Fibroblast of lung (primary cell): ENCODE results near the gene SLC25A28. TPM values are rescaled to one million over a fixed set of nuclear protein-coding genes. Genes with fewer than 3 reads are reported as not detected.

Source experiments
- DNase-seq, 2 donors: peaks; one replicate each; pipeline versions ENCODE4 v3.0.0 to v3.0.0-alpha.2; 2010; ENCODE audit warnings: low read depth in 2 of 2
- H2AFZ ChIP-seq: 2 replicates; pipeline ENCODE4 v1.5.1; 2012; ENCODE audit warnings: low read length, control low read depth, inconsistent platforms
- H3K27ac ChIP-seq: 2 replicates; pipeline ENCODE4 v1.5.1; 2011; ENCODE audit warnings: low read length, control low read depth; ENCODE audit not compliant: insufficient read depth
- H3K27me3 ChIP-seq: 2 replicates; pipeline ENCODE4 v1.5.1; 2011; ENCODE audit warnings: mild to moderate bottlenecking, low read length; ENCODE audit not compliant: control insufficient read depth, insufficient read depth
- H3K36me3 ChIP-seq: 2 replicates; pipeline ENCODE4 v1.5.1; 2011; ENCODE audit warnings: low read length; ENCODE audit not compliant: control insufficient read depth, insufficient read depth
- H3K4me1 ChIP-seq: 2 replicates; pipeline ENCODE4 v1.5.1; 2011; ENCODE audit warnings: low read length; ENCODE audit not compliant: control insufficient read depth, insufficient read depth; ENCODE audit errors: extremely low read depth
- H3K4me2 ChIP-seq: 2 replicates; pipeline ENCODE4 v1.5.1; 2011; ENCODE audit warnings: low read length, control low read depth; ENCODE audit not compliant: insufficient read depth; ENCODE audit errors: extremely low read depth
- H3K4me3 ChIP-seq, 4 experiments: fragments of 200-600 bp in 1 of 4; sonication (generic) in 1 of 4; replicated peaks in 1 of 4; 2 replicates each; pipeline ENCODE4 v1.5.1; 2011 to 2016; ENCODE audit warnings: low read length in 4 of 4, low read depth in 3 of 4, mild to moderate bottlenecking in 3 of 4, control low read depth in 2 of 4, inconsistent platforms in 1 of 4, mixed read lengths in 1 of 4; ENCODE audit not compliant: insufficient read depth in 1 of 4; ENCODE audit errors: control extremely low read depth in 1 of 4
- H3K79me2 ChIP-seq: 2 replicates; pipeline ENCODE4 v1.5.1; 2012; ENCODE audit warnings: mild to moderate bottlenecking, low read length, inconsistent platforms; ENCODE audit not compliant: control insufficient read depth, insufficient read depth
- H3K9ac ChIP-seq: 2 replicates; pipeline ENCODE4 v1.5.1; 2011; ENCODE audit warnings: mild to moderate bottlenecking, low read length, control low read depth; ENCODE audit not compliant: insufficient read depth
- H3K9me3 ChIP-seq: 2 replicates; pipeline ENCODE4 v1.5.1; 2012; ENCODE audit warnings: low read depth, low read length; ENCODE audit not compliant: control insufficient read depth, insufficient read depth
- H4K20me1 ChIP-seq: 2 replicates; pipeline ENCODE4 v1.5.1; 2011; ENCODE audit warnings: low read length; ENCODE audit not compliant: control insufficient read depth, insufficient read depth; ENCODE audit errors: extremely low read depth
- EZH2 ChIP-seq: IDR thresholded peaks from 2 replicates; pipeline ENCODE4 v1.5.1; 2012; ENCODE audit warnings: low read length, control low read depth, mild to moderate bottlenecking; ENCODE audit errors: missing control alignments
- polyA plus RNA-seq, 2 donors: library from polyadenylated mRNA; depleted of rRNA in 1 of 2; stranded (reverse) in 1 of 2; unstranded in 1 of 2; fragments of >200 nt; gene quantifications; 2 replicates each; pipeline ENCODE4 v1.2.1, GENCODE V29; 2011 to 2012; ENCODE audit warnings: missing spikeins in 1 of 2
- total RNA-seq: library from RNA; depleted of rRNA; stranded (reverse); fragments of >200 nt; gene quantifications from 2 replicates; pipeline ENCODE4 v1.2.1, GENCODE V29; 2014
- TF ChIP-seq, protein P1 (sequence below), 2 donors: IDR thresholded peaks in 1 of 2; conservative IDR thresholded peaks in 1 of 2; 1 replicate in 1 of 2; 2 replicates in 1 of 2; pipeline ENCODE4 v1.5.1; 2011 to 2012; ENCODE audit warnings: low read length in 2 of 2, control low read depth in 1 of 2, inconsistent platforms in 1 of 2, low read depth in 1 of 2, mild to moderate bottlenecking in 1 of 2

Gene SLC25A28
- total and polyA plus RNA-seq, 2 donors (not counting 1 experiment from before 2014, with no cell fraction given): 19.8 to 30.7 TPM

DNA sequence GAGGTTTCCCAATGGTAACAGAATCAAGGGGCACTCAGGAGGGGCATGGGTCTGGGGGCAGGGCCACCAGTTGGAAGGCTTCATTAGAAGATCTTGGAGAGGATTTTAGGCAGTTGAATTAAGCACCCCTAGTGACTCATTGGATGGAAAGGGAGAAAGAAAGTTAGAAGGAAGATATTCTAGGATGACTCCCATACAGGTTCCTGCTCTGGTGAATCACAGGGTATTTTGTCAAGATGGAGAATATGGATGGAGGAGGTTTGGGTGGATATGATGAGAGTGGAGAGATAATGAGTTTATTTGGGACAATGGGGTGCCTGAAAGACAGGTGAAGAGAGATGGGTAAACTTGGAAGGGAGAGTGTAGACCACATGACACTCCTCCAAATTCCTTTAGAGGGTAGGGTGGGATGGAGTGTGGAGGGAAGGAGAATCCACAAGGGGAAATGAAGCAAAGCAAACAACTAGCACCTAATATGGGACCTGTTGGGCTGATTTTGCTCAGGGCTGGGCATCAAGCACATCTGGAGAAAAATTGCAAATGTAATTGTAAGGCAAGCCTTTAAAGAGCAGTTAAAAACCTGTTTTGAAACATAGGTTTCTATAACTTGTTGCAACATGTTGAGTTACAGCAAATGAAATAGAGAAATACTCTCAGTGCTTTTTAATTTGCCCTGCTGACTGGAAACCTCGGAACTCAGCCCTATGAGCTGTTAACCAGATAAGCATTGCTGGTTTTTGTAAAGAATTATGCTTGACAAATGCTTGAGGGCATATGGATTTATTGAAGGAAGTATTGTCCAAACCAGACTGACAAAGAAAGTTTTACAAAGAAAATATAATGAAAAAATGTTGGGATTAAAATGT, 36.2 kb upstream of the SLC25A28 start:
- Histone ChIP-seq H3K9me3 (no peaks in the 10 kb centered on the region), H3K27ac (no peak overlapping the region), H3K4me1 (no peaks in the 10 kb centered on the region), H3K4me3 (no peak overlapping the region), H3K79me2 (peaks cover 12% of the 10 kb centered on the region), H3K9ac (no peak overlapping the region), H3K36me3 (no peaks in the 10 kb centered on the region), H2AFZ (no peak overlapping the region), H3K4me2 (no peak overlapping the region), H3K27me3 (no peaks in the 10 kb centered on the region), H4K20me1 (no peaks in the 10 kb centered on the region)
- no peak for DNase-seq
- TF ChIP-seq, protein P1, sequence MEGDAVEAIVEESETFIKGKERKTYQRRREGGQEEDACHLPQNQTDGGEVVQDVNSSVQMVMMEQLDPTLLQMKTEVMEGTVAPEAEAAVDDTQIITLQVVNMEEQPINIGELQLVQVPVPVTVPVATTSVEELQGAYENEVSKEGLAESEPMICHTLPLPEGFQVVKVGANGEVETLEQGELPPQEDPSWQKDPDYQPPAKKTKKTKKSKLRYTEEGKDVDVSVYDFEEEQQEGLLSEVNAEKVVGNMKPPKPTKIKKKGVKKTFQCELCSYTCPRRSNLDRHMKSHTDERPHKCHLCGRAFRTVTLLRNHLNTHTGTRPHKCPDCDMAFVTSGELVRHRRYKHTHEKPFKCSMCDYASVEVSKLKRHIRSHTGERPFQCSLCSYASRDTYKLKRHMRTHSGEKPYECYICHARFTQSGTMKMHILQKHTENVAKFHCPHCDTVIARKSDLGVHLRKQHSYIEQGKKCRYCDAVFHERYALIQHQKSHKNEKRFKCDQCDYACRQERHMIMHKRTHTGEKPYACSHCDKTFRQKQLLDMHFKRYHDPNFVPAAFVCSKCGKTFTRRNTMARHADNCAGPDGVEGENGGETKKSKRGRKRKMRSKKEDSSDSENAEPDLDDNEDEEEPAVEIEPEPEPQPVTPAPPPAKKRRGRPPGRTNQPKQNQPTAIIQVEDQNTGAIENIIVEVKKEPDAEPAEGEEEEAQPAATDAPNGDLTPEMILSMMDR (conservative IDR thresholded peaks at IDR 0.05 in 1 of 2, IDR thresholded peaks at IDR 0.05 in 1 of 2; ENCODE audit: low read depth in 1 of 2, low read length in 2 of 2): no peak
- TF ChIP-seq EZH2: no peak

DNA sequence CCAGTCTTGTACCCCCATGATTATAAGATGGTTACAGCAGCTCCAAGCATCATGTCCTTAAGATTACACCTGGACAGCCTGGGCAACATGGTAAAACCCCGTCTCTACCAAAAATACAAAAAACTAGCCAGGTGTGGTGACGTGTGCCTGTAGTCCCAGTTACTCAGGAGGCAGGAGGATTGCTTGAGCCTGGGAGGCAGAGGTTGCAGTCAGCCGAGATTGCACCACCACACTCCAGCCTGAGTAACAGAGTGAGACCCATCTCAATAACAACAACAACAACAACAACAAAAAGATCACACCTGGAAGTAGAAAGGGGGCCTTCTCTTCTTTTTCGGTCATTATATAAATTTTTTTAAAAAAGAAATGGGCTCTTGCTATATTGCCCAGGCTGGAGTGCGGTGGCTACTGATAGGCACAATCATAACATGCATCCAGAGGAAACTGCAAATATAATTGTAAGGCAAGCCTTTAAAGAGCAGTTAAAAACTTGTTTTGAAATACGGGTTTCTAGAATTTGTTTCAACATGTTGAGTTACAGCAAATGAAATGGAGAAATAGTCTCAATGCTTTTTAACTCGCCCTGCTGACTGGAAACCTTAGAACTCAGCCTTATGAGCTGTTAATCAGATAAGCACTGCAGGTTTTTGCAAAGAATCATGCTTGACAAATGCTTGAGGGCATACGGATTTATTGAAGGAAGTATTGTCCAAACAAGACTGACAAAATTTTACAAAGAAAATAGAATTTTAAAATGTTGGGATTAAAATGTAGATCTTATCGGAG, 34.3 kb upstream of the SLC25A28 start:
- Histone ChIP-seq H3K9ac (no peak overlapping the region), H3K27me3 (no peaks in the 10 kb centered on the region), H3K4me1 (no peaks in the 10 kb centered on the region), H3K79me2 (peaks cover 1% of the 10 kb centered on the region), H3K4me3 (no peak overlapping the region), H3K4me2 (no peak overlapping the region), H3K27ac (no peak overlapping the region), H4K20me1 (no peaks in the 10 kb centered on the region), H2AFZ (no peak overlapping the region), H3K9me3 (no peaks in the 10 kb centered on the region), H3K36me3 (no peaks in the 10 kb centered on the region)
- TF ChIP-seq, protein P1 (conservative IDR thresholded peaks at IDR 0.05 in 1 of 2, IDR thresholded peaks at IDR 0.05 in 1 of 2; ENCODE audit: low read depth in 1 of 2, low read length in 2 of 2): no peak
- TF ChIP-seq EZH2: no peak
- no peak for DNase-seq

DNA sequence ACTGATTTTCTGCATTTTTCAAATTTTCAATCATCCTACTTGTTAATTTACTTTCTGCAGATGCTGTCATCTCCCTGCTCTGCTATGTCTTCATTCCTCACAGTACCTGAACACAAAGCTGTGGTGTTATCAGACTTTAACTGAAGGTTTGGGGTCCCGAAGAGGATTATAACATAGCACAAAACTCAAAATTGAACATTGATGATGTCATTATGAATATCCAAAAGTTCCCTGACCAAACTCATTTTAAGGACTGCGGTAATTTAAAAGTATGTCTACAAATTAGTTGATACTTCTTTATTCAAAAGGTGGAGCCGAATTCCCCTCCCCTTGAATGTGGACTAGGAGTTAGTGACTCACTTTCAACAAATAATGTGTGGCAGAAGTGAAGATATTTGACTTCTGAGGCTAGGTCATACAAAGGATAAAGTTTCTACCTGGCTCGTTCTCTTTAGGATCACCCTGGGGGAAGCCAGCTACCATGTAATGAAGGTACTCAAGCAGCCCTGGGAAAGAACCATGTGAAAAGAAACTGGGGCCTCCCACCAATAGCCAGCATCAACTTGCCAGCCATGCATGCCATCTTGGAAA, 32.7 kb upstream of the SLC25A28 start:
- H3K4me2 ChIP-seq: no peak overlapping the region
- H3K9ac ChIP-seq: no peak overlapping the region
- H3K27me3 ChIP-seq: no peaks in the 10 kb centered on the region
- H3K9me3 ChIP-seq: no peaks in the 10 kb centered on the region
- no peak overlapping the region for H2AFZ ChIP-seq
- H3K79me2 ChIP-seq: no peaks in the 10 kb centered on the region
- no peak for DNase-seq
- H3K27ac ChIP-seq: no peak overlapping the region
- no peaks in the 10 kb centered on the region for H4K20me1 ChIP-seq
- H3K4me1 ChIP-seq: no peaks in the 10 kb centered on the region
- no peak overlapping the region for H3K4me3 ChIP-seq
- no peaks in the 10 kb centered on the region for H3K36me3 ChIP-seq
- no peak for TF ChIP-seq EZH2
- TF ChIP-seq, protein P1 (conservative IDR thresholded peaks at IDR 0.05 in 1 of 2, IDR thresholded peaks at IDR 0.05 in 1 of 2; ENCODE audit: low read depth in 1 of 2, low read length in 2 of 2): no peak
